NCI-H1048 (cell line): ENCODE data around the gene CLRN2.

ENCODE experiments used
- DNase-seq: peaks from one replicate; lab custom pipeline; 2025; lab: John Stamatoyannopoulos, UW

Gene CLRN2

GRCh38 chr4:17514865-17515264 lies at the start of gene CLRN2:
Gene CLRN2 (plus strand): TSS chr4:17515165. CDS start chr4:17515267, 102 bp downstream.
- DNase-seq, result no peak

- DNase-seq, result no peak
Measured at GRCh38 chr4:17468619-17469221, 46.2 kb upstream of the CLRN2 start.

- DNase-seq, result no peak
Measured at GRCh38 chr4:17469931-17470674, 44.9 kb upstream of the CLRN2 start.

GRCh38 chr4:17475481-17475880 lies 39.5 kb upstream of the CLRN2 start:
- no peak for DNase-seq

- no peak for DNase-seq
Measured at GRCh38 chr4:17476853-17477252, 38.1 kb upstream of the CLRN2 start.

GRCh38 chr4:17477774-17478472 lies 37.0 kb upstream of the CLRN2 start:
- no peak for DNase-seq

GRCh38 chr4:17480210-17480927 lies 34.6 kb upstream of the CLRN2 start:
- no peak for DNase-seq

- DNase-seq, result no peak
Measured at GRCh38 chr4:17480955-17481354, 34.0 kb upstream of the CLRN2 start.

GRCh38 chr4:17482716-17483115 lies 32.2 kb upstream of the CLRN2 start:
- DNase-seq, result no peak

- no peak for DNase-seq
Measured at GRCh38 chr4:17489123-17489522, 25.8 kb upstream of the CLRN2 start.

GRCh38 chr4:17489721-17490120 lies 25.2 kb upstream of the CLRN2 start:
- DNase-seq, result no peak

GRCh38 chr4:17490575-17491059 lies 24.3 kb upstream of the CLRN2 start:
- DNase-seq, result no peak

- DNase-seq, result no peak
Measured at GRCh38 chr4:17491196-17491595, 23.8 kb upstream of the CLRN2 start.

GRCh38 chr4:17492058-17492741 lies 22.8 kb upstream of the CLRN2 start:
- no peak for DNase-seq

GRCh38 chr4:17492876-17493275 lies 22.1 kb upstream of the CLRN2 start:
- no peak for DNase-seq

- DNase-seq, result no peak
Measured at GRCh38 chr4:17493619-17494018, 21.3 kb upstream of the CLRN2 start.

- DNase-seq, result no peak
Measured at GRCh38 chr4:17494258-17495190, 20.4 kb upstream of the CLRN2 start.

- no peak for DNase-seq
Measured at GRCh38 chr4:17497890-17498523, 17.0 kb upstream of the CLRN2 start.

GRCh38 chr4:17500574-17500973 lies 14.4 kb upstream of the CLRN2 start:
- no peak for DNase-seq

- no peak for DNase-seq
Measured at GRCh38 chr4:17502756-17503155, 12.2 kb upstream of the CLRN2 start.
